Heart right ventricle (tissue), 16 donors: ENCODE results near the gene F13B. TPM values are rescaled to one million over a fixed set of nuclear protein-coding genes. Genes with fewer than 3 reads are reported as not detected.

Source experiments
- ATAC-seq, 8 donors: fragments of 200-7000 bp; cut with Tn5 transposase; one replicate each; pipeline ENCODE4 v1.9.1; 2020; ENCODE audit warnings: mild to moderate bottlenecking in 8 of 8, moderate library complexity in 8 of 8, moderate number of reproducible peaks in 1 of 8
- DNase-seq, 2 donors: peaks; one replicate each; pipeline ENCODE4 v3.0.0-alpha.2; 2020
- H3K27ac ChIP-seq, 10 donors: fragments of 200-600 bp; sonication (generic) in 2 of 10; one replicate each; pipeline versions ENCODE4 v1.5.0 to v1.8.0; 2020 to 2022; ENCODE audit warnings: mild to moderate bottlenecking in 3 of 10
- H3K27me3 ChIP-seq, 7 donors: fragments of 200-600 bp; one replicate each; pipeline ENCODE4 v1.8.0; 2021 to 2022; ENCODE audit warnings: mild to moderate bottlenecking in 2 of 7
- H3K36me3 ChIP-seq, 9 donors: fragments of 200-600 bp; sonication (generic) in 1 of 9; one replicate each; pipeline versions ENCODE4 v1.5.0 to v1.8.0; 2020 to 2022; ENCODE audit warnings: mild to moderate bottlenecking in 2 of 9
- H3K4me1 ChIP-seq, 9 donors: fragments of 200-600 bp; sonication (generic) in 1 of 9; one replicate each; pipeline versions ENCODE4 v1.5.0 to v1.8.0; 2020 to 2022; ENCODE audit warnings: mild to moderate bottlenecking in 4 of 9
- H3K4me3 ChIP-seq, 10 donors: fragments of 200-600 bp; sonication (generic) in 2 of 10; one replicate each; pipeline versions ENCODE4 v1.5.0 to v1.8.0; 2020 to 2022; ENCODE audit warnings: mild to moderate bottlenecking in 7 of 10, moderate library complexity in 2 of 10
- H3K9me3 ChIP-seq, 11 donors: fragments of 200-600 bp in 10 of 11; sonication (generic) in 2 of 11; one replicate each; pipeline versions ENCODE4 v1.5.0 to v1.8.0; 2013 to 2022; ENCODE audit warnings: mild to moderate bottlenecking in 2 of 11, control low read depth in 1 of 11, moderate library complexity in 1 of 11
- WGBS, 2 donors: extraction: QIAGEN DNeasy Blood & Tissue Kit; methylation state at CpG; one replicate each; pipeline ENCODE4 v1.1.7; 2013; ENCODE audit warnings: inconsistent platforms in 1 of 2; 5-methylcytosine and 5-hydroxymethylcytosine counted together
- intact Hi-C, 10 donors: fragments of 100-400 bp; cut with DNase I; formaldehyde crosslinking; loops; one replicate each; pipeline versions ENCODE4 v1.11.1 to v1.14.2; 2022
- polyA plus RNA-seq, 2 donors: library from polyadenylated mRNA; stranded (reverse); fragments of 200-250 nt; gene quantifications; one replicate each; pipeline ENCODE4 v1.2.3, GENCODE V29; 2013
- total RNA-seq, 10 donors: library from RNA; stranded (reverse); fragmentation: NEBNext Ultra II Directional in 3 of 10; extraction: Animal tissue kit (Norgen Biotek cat#: 25700) in 3 of 10; gene quantifications; one replicate each; pipeline versions ENCODE4 v1.2.1 to v1.2.4, GENCODE V29; 2021 to 2023
- TF ChIP-seq, protein P1 (sequence below), 9 donors: fragments of 200-600 bp; sonication (generic) in 2 of 9; IDR thresholded peaks; one replicate each; pipeline versions ENCODE4 v1.5.0 to v1.8.0; 2021 to 2022; ENCODE audit warnings: antibody characterized with exemption in 9 of 9, mild to moderate bottlenecking in 5 of 9, moderate library complexity in 1 of 9
- donor health status: Arrhythmogenic right ventricular cardiomyopathy.
- donor health status: ischemic (EF 13 %, LVEDD 7.1; RV severe dilation, severe dysfunction).
- donor health status: healthy with polysubstance abuse.
- donor health status: DM: no; HTN: yes; CAD: no.
- donor health status: DM: no; HTN: no; CAD: no.
- donor health status: ischemic (EF 25% LVEDD 6.9; RV normal size, moderate dysfunction).
- donor health status: ischemic (EF 25% LVEDD 5.7; RV mildly dilated, moderate dysfunction).
- donor health status: healthy.
- donor health status: DM: yes; HTN: yes; CAD: no.
- donor health status: Ischemic cardiomyopathy.
- donor health status: ischemic (EF 35%, LVEDD 5.7; RV mildly dilated, moderate dysfunction).
- donor health status: nonischemic (EF 11% LVEDD 7.7; RV severe dilation, severe dysfunction).
- donor health status: DM: yes; HTN: yes; CAD: no.
- donor health status: PGD.
- donor health status: ischemic (EF 29% LVEDD 5.4; RV normal size, mild dysfunction).
- donor health status: nonischemic (EF 23%, LVEDD 6.1; RV moderate dilation, normal function).

F13B gene
- total and polyA plus RNA-seq, 12 donors = not detected

GRCh38 chr1:197093226-197093885, 26.3 kb upstream of the F13B start:
- DNase-seq = no peak
- no peaks in the 10 kb centered on the region for H3K27me3 ChIP-seq
- H3K4me1 ChIP-seq = no peaks in the 10 kb centered on the region
- H3K36me3 ChIP-seq = peaks cover 0 to 51% (median 0%) of the 10 kb centered on the region in 9 donors
- WGBS, 2 donors = 97 to 98% methylated on average over 4 of the region's 4 CpGs
- H3K9me3 ChIP-seq = no peaks in the 10 kb centered on the region
- ATAC-seq = no peak
- no peak overlapping the region for H3K4me3 ChIP-seq
- intact Hi-C loops = no loop called here
- H3K27ac ChIP-seq = no peak overlapping the region
- TF ChIP-seq, protein P1, sequence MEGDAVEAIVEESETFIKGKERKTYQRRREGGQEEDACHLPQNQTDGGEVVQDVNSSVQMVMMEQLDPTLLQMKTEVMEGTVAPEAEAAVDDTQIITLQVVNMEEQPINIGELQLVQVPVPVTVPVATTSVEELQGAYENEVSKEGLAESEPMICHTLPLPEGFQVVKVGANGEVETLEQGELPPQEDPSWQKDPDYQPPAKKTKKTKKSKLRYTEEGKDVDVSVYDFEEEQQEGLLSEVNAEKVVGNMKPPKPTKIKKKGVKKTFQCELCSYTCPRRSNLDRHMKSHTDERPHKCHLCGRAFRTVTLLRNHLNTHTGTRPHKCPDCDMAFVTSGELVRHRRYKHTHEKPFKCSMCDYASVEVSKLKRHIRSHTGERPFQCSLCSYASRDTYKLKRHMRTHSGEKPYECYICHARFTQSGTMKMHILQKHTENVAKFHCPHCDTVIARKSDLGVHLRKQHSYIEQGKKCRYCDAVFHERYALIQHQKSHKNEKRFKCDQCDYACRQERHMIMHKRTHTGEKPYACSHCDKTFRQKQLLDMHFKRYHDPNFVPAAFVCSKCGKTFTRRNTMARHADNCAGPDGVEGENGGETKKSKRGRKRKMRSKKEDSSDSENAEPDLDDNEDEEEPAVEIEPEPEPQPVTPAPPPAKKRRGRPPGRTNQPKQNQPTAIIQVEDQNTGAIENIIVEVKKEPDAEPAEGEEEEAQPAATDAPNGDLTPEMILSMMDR (IDR thresholded peaks at IDR 0.05) = no peak

DNA sequence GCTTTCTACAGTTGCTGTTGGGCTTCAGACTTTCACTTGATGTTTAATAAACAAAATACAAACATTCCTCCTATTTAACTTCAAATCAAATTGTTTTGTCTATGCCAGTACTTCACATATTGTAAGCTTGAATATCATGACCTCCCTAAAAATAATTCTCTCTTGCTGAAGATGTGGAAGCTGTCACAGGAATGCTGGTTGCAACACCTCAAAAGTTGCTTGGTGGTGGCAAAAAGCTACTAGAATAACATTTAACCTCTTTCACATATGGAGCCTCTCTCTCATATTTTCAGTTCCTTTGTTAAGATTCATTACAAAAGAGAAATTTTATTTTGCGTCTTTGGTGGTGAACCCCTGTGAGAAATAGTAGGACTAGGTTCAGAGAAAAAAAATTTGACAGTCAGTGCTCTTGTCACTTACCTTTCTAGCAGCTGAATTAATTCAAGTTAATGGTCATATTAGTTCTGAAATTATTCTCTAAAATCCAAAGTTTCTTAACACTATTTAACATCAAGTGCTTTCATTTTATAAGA, 25.5 kb upstream of the F13B start:
- TF ChIP-seq, protein P1 (IDR thresholded peaks at IDR 0.05) = no peak
- H3K36me3 ChIP-seq = peaks cover 0 to 59% (median 0%) of the 10 kb centered on the region in 9 donors
- H3K27me3 ChIP-seq = no peaks in the 10 kb centered on the region
- no peak for ATAC-seq
- H3K4me3 ChIP-seq = no peak overlapping the region
- no peak for DNase-seq
- no peaks in the 10 kb centered on the region for H3K9me3 ChIP-seq
- 97 to 98% methylated on average over 1 of the region's 1 CpG for whole genome bisulfite sequencing, 2 donors
- intact Hi-C loops = no loop called here
- no peaks in the 10 kb centered on the region for H3K4me1 ChIP-seq
- no peak overlapping the region for H3K27ac ChIP-seq

DNA sequence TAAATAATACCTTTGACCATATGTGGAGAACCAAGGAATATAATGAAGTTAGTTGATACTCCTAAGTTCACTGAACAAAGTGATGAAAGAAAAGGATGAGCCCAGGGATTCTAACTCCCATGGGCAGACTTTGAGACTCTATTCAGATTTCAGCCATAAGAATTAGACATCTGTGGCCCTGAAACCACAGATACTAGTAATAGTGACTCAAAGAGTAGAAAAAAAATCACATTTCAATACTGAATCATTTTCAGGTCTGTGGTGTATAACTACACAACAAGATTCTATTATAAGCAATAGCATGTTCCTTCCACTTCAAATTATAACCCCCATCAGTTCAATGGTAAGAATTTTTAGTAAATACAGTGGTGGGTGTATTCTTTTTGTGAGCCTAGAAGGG, 16.4 kb upstream of the F13B start:
- Histone ChIP-seq H3K4me3 (no peak overlapping the region), H3K9me3 (peaks cover 0 to 28% (median 3%) of the 10 kb centered on the region in 11 donors), H3K27me3 (no peaks in the 10 kb centered on the region), H3K36me3 (peaks cover 0 to 64% (median 0%) of the 10 kb centered on the region in 9 donors), H3K27ac (no peak overlapping the region), H3K4me1 (no peaks in the 10 kb centered on the region)
- intact Hi-C loops = no loop called here
- TF ChIP-seq, protein P1 (IDR thresholded peaks at IDR 0.05) = no peak
- ATAC-seq (no peak), DNase-seq (no peak)

GRCh38 chr1:197081117-197081753, 14.2 kb upstream of the F13B start:
- intact Hi-C loops = no loop called here
- Histone ChIP-seq H3K36me3 (peaks cover 0 to 42% (median 0%) of the 10 kb centered on the region in 9 donors), H3K27me3 (no peaks in the 10 kb centered on the region), H3K27ac (no peak overlapping the region), H3K9me3 (peaks cover 0 to 28% (median 3%) of the 10 kb centered on the region in 11 donors), H3K4me3 (no peak overlapping the region), H3K4me1 (no peaks in the 10 kb centered on the region)
- ATAC-seq (no peak), DNase-seq (no peak)
- WGBS, 2 donors = 97 to 98% methylated on average over 5 of the region's 5 CpGs
- TF ChIP-seq, protein P1 (IDR thresholded peaks at IDR 0.05) = no peak
